OCI-LY7 (cell line): Measurements from ENCODE around the gene PLXDC1.

Experiments
- EZH2phosphoT487 ChIP-seq: fragments of 200-600 bp; sonication (generic); IDR thresholded peaks from 2 replicates; pipeline ENCODE4 v1.6.1; 2018; ENCODE audit warnings: low read depth, borderline replicate concordance, mild to moderate bottlenecking, mixed run types, antibody characterized with exemption, low read length, moderate library complexity, mixed read lengths
- TF ChIP-seq, protein P1 (sequence below): fragments of 200-600 bp; sonication (generic); conservative IDR thresholded peaks from 2 replicates; pipeline ENCODE4 v1.5.1; 2014; ENCODE audit warnings: mild to moderate bottlenecking, antibody characterized with exemption, low read length, moderate library complexity, mixed read lengths

GRCh38 chr17:39027455-39028035, 123.9 kb downstream of the PLXDC1 start:
- TF ChIP-seq, protein P1, sequence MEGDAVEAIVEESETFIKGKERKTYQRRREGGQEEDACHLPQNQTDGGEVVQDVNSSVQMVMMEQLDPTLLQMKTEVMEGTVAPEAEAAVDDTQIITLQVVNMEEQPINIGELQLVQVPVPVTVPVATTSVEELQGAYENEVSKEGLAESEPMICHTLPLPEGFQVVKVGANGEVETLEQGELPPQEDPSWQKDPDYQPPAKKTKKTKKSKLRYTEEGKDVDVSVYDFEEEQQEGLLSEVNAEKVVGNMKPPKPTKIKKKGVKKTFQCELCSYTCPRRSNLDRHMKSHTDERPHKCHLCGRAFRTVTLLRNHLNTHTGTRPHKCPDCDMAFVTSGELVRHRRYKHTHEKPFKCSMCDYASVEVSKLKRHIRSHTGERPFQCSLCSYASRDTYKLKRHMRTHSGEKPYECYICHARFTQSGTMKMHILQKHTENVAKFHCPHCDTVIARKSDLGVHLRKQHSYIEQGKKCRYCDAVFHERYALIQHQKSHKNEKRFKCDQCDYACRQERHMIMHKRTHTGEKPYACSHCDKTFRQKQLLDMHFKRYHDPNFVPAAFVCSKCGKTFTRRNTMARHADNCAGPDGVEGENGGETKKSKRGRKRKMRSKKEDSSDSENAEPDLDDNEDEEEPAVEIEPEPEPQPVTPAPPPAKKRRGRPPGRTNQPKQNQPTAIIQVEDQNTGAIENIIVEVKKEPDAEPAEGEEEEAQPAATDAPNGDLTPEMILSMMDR = no peak
- TF ChIP-seq EZH2phosphoT487 = no peak
